ENCODE measurements around the gene CXCL3. TPM values are rescaled to one million over a fixed set of nuclear protein-coding genes. Genes with fewer than 3 reads are reported as not detected.

Gene CXCL3
- total RNA-seq, 1 experiment from 2014 or later: 1.9 TPM

DNA sequence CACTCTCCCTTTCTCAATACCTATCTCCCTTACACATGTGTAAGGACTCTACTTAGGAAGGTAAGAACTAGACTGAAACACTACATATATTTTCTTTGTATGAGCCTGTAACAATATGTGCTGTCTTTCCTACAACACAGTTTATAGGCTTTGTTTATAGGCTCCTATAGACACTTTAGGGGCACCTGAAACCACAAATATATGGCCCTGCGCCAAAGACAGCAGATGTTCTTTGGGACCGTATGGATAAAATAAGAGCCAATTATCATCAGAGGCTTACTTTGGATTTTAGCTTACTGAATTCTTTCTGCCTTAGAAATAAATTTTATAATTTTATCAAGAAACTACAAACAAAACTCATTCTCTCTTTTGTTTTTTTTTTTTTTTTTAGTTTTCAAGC, 16.6 kb upstream of the CXCL3 start:
- no peaks in the 10 kb centered on the region for H3K79me2 ChIP-seq (ENCODE audit: insufficient read depth, low read length)
- no peak for DNase-seq (ENCODE audit: low read depth, low spot score)
- no peaks in the 10 kb centered on the region for H3K9me2 ChIP-seq (ENCODE audit: insufficient read depth)
- BruUV-seq (replicated peaks): no TSS peak
- H2AFZ ChIP-seq (ENCODE audit: low read depth, low read length, poor library complexity, severe bottlenecking): no peak overlapping the region
- no peaks in the 10 kb centered on the region for H3K9me3 ChIP-seq (ENCODE audit: control insufficient read depth in 1 of 2, insufficient read depth in 1 of 2, low read depth in 1 of 2, low read length in 2 of 2)
- no peak for TF ChIP-seq CBX3 (IDR thresholded peaks at IDR 0.05; ENCODE audit: low read depth)
- no peak for TF ChIP-seq SP1 (IDR thresholded peaks at IDR 0.05; ENCODE audit: low read depth)
- TF ChIP-seq, protein P1, sequence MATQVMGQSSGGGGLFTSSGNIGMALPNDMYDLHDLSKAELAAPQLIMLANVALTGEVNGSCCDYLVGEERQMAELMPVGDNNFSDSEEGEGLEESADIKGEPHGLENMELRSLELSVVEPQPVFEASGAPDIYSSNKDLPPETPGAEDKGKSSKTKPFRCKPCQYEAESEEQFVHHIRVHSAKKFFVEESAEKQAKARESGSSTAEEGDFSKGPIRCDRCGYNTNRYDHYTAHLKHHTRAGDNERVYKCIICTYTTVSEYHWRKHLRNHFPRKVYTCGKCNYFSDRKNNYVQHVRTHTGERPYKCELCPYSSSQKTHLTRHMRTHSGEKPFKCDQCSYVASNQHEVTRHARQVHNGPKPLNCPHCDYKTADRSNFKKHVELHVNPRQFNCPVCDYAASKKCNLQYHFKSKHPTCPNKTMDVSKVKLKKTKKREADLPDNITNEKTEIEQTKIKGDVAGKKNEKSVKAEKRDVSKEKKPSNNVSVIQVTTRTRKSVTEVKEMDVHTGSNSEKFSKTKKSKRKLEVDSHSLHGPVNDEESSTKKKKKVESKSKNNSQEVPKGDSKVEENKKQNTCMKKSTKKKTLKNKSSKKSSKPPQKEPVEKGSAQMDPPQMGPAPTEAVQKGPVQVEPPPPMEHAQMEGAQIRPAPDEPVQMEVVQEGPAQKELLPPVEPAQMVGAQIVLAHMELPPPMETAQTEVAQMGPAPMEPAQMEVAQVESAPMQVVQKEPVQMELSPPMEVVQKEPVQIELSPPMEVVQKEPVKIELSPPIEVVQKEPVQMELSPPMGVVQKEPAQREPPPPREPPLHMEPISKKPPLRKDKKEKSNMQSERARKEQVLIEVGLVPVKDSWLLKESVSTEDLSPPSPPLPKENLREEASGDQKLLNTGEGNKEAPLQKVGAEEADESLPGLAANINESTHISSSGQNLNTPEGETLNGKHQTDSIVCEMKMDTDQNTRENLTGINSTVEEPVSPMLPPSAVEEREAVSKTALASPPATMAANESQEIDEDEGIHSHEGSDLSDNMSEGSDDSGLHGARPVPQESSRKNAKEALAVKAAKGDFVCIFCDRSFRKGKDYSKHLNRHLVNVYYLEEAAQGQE (IDR thresholded peaks at IDR 0.05; ENCODE audit: low read depth): no peak
- TF ChIP-seq ZNF274 (IDR thresholded peaks at IDR 0.05; ENCODE audit: low read depth, low read length): no peak
- no peak for TF ChIP-seq POLR2AphosphoS5 (IDR thresholded peaks at IDR 0.05; ENCODE audit: low read depth, low read length)
- no peak for TF ChIP-seq ZFX (IDR thresholded peaks at IDR 0.05)
- no peak for TF ChIP-seq TCF7L2 (IDR thresholded peaks at IDR 0.05; ENCODE audit: borderline replicate concordance, extremely low read depth, insufficient read depth, insufficient read length)
- TF ChIP-seq, protein P2, sequence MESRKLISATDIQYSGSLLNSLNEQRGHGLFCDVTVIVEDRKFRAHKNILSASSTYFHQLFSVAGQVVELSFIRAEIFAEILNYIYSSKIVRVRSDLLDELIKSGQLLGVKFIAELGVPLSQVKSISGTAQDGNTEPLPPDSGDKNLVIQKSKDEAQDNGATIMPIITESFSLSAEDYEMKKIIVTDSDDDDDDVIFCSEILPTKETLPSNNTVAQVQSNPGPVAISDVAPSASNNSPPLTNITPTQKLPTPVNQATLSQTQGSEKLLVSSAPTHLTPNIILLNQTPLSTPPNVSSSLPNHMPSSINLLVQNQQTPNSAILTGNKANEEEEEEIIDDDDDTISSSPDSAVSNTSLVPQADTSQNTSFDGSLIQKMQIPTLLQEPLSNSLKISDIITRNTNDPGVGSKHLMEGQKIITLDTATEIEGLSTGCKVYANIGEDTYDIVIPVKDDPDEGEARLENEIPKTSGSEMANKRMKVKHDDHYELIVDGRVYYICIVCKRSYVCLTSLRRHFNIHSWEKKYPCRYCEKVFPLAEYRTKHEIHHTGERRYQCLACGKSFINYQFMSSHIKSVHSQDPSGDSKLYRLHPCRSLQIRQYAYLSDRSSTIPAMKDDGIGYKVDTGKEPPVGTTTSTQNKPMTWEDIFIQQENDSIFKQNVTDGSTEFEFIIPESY (IDR thresholded peaks at IDR 0.05; ENCODE audit: extremely low read depth, insufficient replicate concordance, low read length): no peak
- TF ChIP-seq, protein P3, sequence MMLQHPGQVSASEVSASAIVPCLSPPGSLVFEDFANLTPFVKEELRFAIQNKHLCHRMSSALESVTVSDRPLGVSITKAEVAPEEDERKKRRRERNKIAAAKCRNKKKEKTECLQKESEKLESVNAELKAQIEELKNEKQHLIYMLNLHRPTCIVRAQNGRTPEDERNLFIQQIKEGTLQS (IDR thresholded peaks at IDR 0.05): no peak
- no peak for TF ChIP-seq SRF (IDR thresholded peaks at IDR 0.05; ENCODE audit: low read depth)
- TF ChIP-seq FOSL1 (IDR thresholded peaks at IDR 0.05; ENCODE audit: low read depth): no peak
- TF ChIP-seq EGR1 (IDR thresholded peaks at IDR 0.05; ENCODE audit: low read depth): no peak
- TF ChIP-seq, protein P4, sequence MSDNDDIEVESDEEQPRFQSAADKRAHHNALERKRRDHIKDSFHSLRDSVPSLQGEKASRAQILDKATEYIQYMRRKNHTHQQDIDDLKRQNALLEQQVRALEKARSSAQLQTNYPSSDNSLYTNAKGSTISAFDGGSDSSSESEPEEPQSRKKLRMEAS (IDR thresholded peaks at IDR 0.05): no peak
- TF ChIP-seq EZH2 (IDR thresholded peaks at IDR 0.05): no peak
- no peak for TF ChIP-seq POLR2A (IDR thresholded peaks at IDR 0.05; ENCODE audit: borderline replicate concordance, extremely low read depth, insufficient read depth, insufficient read length)
- TF ChIP-seq RAD21 (IDR thresholded peaks at IDR 0.05; ENCODE audit: low read depth): no peak
- no peak for TF ChIP-seq ELF1 (IDR thresholded peaks at IDR 0.05; ENCODE audit: borderline replicate concordance, low read depth)
- no peak for TF ChIP-seq SIN3A (IDR thresholded peaks at IDR 0.05; ENCODE audit: low read depth)
- TF ChIP-seq, protein P5, sequence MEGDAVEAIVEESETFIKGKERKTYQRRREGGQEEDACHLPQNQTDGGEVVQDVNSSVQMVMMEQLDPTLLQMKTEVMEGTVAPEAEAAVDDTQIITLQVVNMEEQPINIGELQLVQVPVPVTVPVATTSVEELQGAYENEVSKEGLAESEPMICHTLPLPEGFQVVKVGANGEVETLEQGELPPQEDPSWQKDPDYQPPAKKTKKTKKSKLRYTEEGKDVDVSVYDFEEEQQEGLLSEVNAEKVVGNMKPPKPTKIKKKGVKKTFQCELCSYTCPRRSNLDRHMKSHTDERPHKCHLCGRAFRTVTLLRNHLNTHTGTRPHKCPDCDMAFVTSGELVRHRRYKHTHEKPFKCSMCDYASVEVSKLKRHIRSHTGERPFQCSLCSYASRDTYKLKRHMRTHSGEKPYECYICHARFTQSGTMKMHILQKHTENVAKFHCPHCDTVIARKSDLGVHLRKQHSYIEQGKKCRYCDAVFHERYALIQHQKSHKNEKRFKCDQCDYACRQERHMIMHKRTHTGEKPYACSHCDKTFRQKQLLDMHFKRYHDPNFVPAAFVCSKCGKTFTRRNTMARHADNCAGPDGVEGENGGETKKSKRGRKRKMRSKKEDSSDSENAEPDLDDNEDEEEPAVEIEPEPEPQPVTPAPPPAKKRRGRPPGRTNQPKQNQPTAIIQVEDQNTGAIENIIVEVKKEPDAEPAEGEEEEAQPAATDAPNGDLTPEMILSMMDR (IDR thresholded peaks at IDR 0.05 in 2 of 3, conservative IDR thresholded peaks at IDR 0.05 in 1 of 3; ENCODE audit: borderline replicate concordance in 1 of 3, insufficient read depth in 1 of 3, low read depth in 2 of 3, low read length in 2 of 3): no peak
- H3K36me3 ChIP-seq (ENCODE audit: control insufficient read depth in 1 of 2, insufficient read depth in 2 of 2, low read length in 2 of 2): no peaks in the 10 kb centered on the region
- H4K20me1 ChIP-seq (ENCODE audit: insufficient read depth): no peaks in the 10 kb centered on the region
- H3K4me2 ChIP-seq (ENCODE audit: low read length): no peak overlapping the region
- no peak overlapping the region for H3K4me3 ChIP-seq (replicated peaks in 1 of 2; ENCODE audit: low read depth in 1 of 2, low read length in 2 of 2)
- H3K4me1 ChIP-seq (ENCODE audit: control insufficient read depth in 1 of 2, insufficient read depth in 2 of 2, low read length in 2 of 2): peaks cover 8 to 15% of the 10 kb centered on the region in 2 experiments
- H3K9ac ChIP-seq (ENCODE audit: low read length): no peak overlapping the region
- POLR2A ChIA-PET: interaction anchor here (1.5 to 2.4 kb wide), 2 partner anchors 10 to 16 kb away, joined by 3 to 7 read pairs; no protein-coding TSS in a partner anchor
- H3K27me3 ChIP-seq (ENCODE audit: insufficient read depth, low read length): no peaks in the 10 kb centered on the region
- CTCF ChIA-PET: interaction anchor here (0.7 to 1.6 kb wide), 3 partner anchors 10 to 79 kb away, joined by 3 to 5 read pairs (median 3); no protein-coding TSS in a partner anchor
- RAD21 ChIA-PET (ENCODE audit: low non-redundant PET in 1 of 2, low total read pairs in 2 of 2, uncharacterized antibody in 2 of 2, unreplicated experiment in 2 of 2): no interaction called here
- intact Hi-C loops (cut with micrococcal nuclease): loop anchor here (5.0 kb wide), 1 partner anchor 42 kb away; the partner anchor contains the start of gene CXCL2
- H3K27ac ChIP-seq (ENCODE audit: low read depth, low read length): no peak overlapping the region
- no peak for ATAC-seq

Data from HCT116 (cell line).